Caco-2 (cell line): ENCODE measurements around the gene ADRA1B. TPM values are rescaled to one million over a fixed set of nuclear protein-coding genes. Genes with fewer than 3 reads are reported as not detected.

Source experiments
- BruUV-seq: library from RNA; stranded (reverse); fragments of 400-500 nt; replicated peaks from 2 replicates; lab custom pipeline; 2021; lab: Mats Ljungman, UMichigan
- CTCF ChIA-PET: fragments of 300-600 bp; sonication (Branson Sonifier 250); formaldehyde crosslinking; loops from one replicate; lab custom pipeline; 2022; ENCODE audit warnings: antibody characterized with exemption; lab: Charles Lee
- POLR2A ChIA-PET: fragments of 300-600 bp; sonication (Branson Sonifier 250); formaldehyde crosslinking; loops from one replicate; lab custom pipeline; 2022; ENCODE audit warnings: antibody characterized with exemption; lab: Charles Lee
- DNase-seq, 2 experiments: peaks; one replicate each; pipeline versions ENCODE4 v3.0.0 to v3.0.0-alpha.2; 2020 to 2022
- H3K27me3 ChIP-seq: replicated peaks from 2 replicates; pipeline ENCODE4 v1.6.0; 2011; ENCODE audit warnings: low read length; ENCODE audit not compliant: control insufficient read depth, insufficient read depth
- H3K36me3 ChIP-seq: 2 replicates; pipeline ENCODE4 v1.5.1; 2011; ENCODE audit warnings: low read length; ENCODE audit not compliant: control insufficient read depth, insufficient read depth
- H3K4me1 ChIP-seq: fragments of 250-450 bp; sonication (Bioruptor Pico); 2 replicates; pipeline ENCODE4 v1.5.1; 2020; ENCODE audit warnings: mild to moderate bottlenecking
- H3K4me3 ChIP-seq: 2 replicates; pipeline ENCODE4 v1.5.1; 2011; ENCODE audit warnings: low read depth, mild to moderate bottlenecking, control low read depth, low read length
- H3K9me3 ChIP-seq: fragments of 250-450 bp; sonication (Bioruptor Pico); 2 replicates; pipeline ENCODE4 v1.5.1; 2020; ENCODE audit warnings: mild to moderate bottlenecking, moderate library complexity
- H3K27ac Mint-ChIP-seq: one replicate; pipeline ENCODE4 v1.8.0; 2022; ENCODE audit warnings: mixed read lengths; ENCODE audit not compliant: unreplicated experiment
- H3K27me3 Mint-ChIP-seq: one replicate; pipeline ENCODE4 v1.8.0; 2022; ENCODE audit warnings: mixed read lengths; ENCODE audit not compliant: insufficient read depth, unreplicated experiment
- H3K36me3 Mint-ChIP-seq: one replicate; pipeline ENCODE4 v1.8.0; 2022; ENCODE audit warnings: mild to moderate bottlenecking, mixed read lengths; ENCODE audit not compliant: insufficient read depth, unreplicated experiment
- H3K4me1 Mint-ChIP-seq: one replicate; pipeline ENCODE4 v1.8.0; 2022; ENCODE audit warnings: low read depth, mixed read lengths; ENCODE audit not compliant: unreplicated experiment
- H3K4me3 Mint-ChIP-seq: one replicate; pipeline ENCODE4 v1.8.0; 2022; ENCODE audit warnings: mild to moderate bottlenecking, moderate library complexity, mixed read lengths; ENCODE audit not compliant: unreplicated experiment
- H3K9me3 Mint-ChIP-seq: one replicate; pipeline ENCODE4 v1.8.0; 2022; ENCODE audit warnings: mixed read lengths; ENCODE audit not compliant: unreplicated experiment
- intact Hi-C: fragments of 100-400 bp; cut with micrococcal nuclease; formaldehyde crosslinking; loops from one replicate; pipeline ENCODE4 v1.10.0; 2022; ENCODE audit not compliant: unreplicated experiment
- total RNA-seq: library from RNA; stranded (reverse); gene quantifications from 2 replicates; pipeline ENCODE4 v1.2.3, GENCODE V29; 2022
- TF ChIP-seq, protein P1 (sequence below), 2 experiments: fragments of 200-600 bp in 1 of 2; IDR thresholded peaks; 1 replicate in 1 of 2; 2 replicates in 1 of 2; pipeline versions ENCODE4 v1.5.1 to v1.8.0; 2011 to 2022; ENCODE audit warnings: antibody characterized with exemption in 1 of 2, control low read depth in 1 of 2, inconsistent platforms in 1 of 2, low read depth in 1 of 2, low read length in 1 of 2, mild to moderate bottlenecking in 1 of 2, moderate library complexity in 1 of 2; ENCODE audit not compliant: insufficient read depth in 1 of 2, severe bottlenecking in 1 of 2, unreplicated experiment in 1 of 2

ADRA1B gene
- total RNA-seq, 1 experiment from 2014 or later = not detected

DNA sequence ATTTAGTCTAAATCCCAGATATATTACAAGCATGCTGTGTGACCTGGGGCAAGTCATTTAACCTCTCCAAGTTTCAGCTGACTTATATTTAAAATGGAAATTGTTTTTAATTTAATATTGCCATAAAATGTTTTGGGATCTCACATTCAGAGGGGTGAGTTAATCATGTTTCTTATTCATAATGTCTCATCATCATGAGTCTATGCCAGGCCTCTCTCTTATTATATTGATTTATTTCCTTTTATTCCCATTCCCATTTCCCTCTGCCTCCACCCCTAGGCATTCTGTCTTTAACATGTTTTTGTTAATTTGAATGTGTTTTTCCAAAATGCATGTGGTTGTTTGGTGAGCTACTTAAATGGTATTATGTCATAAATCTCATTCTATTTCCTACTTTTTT is 53.7 kb downstream of the ADRA1B start:
- Mint-ChIP-seq H3K36me3 (no peaks in the 10 kb centered on the region), H3K4me3 (no peak overlapping the region), H3K9me3 (no peaks in the 10 kb centered on the region), H3K27ac (no peak overlapping the region), H3K4me1 (no peaks in the 10 kb centered on the region), H3K27me3 (peaks cover 37% of the 10 kb centered on the region)
- no peak for DNase-seq
- no peaks in the 10 kb centered on the region for H3K9me3 ChIP-seq
- no peaks in the 10 kb centered on the region; the same call in 1 of the 2 replicates for H3K27me3 ChIP-seq
- BruUV-seq = no TSS peak
- TF ChIP-seq, protein P1, sequence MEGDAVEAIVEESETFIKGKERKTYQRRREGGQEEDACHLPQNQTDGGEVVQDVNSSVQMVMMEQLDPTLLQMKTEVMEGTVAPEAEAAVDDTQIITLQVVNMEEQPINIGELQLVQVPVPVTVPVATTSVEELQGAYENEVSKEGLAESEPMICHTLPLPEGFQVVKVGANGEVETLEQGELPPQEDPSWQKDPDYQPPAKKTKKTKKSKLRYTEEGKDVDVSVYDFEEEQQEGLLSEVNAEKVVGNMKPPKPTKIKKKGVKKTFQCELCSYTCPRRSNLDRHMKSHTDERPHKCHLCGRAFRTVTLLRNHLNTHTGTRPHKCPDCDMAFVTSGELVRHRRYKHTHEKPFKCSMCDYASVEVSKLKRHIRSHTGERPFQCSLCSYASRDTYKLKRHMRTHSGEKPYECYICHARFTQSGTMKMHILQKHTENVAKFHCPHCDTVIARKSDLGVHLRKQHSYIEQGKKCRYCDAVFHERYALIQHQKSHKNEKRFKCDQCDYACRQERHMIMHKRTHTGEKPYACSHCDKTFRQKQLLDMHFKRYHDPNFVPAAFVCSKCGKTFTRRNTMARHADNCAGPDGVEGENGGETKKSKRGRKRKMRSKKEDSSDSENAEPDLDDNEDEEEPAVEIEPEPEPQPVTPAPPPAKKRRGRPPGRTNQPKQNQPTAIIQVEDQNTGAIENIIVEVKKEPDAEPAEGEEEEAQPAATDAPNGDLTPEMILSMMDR (IDR thresholded peaks at IDR 0.05; ENCODE audit: insufficient read depth in 1 of 2, low read depth in 1 of 2, low read length in 1 of 2, severe bottlenecking in 1 of 2, unreplicated experiment in 1 of 2) = no peak
- ChIA-PET POLR2A (no interaction called here), CTCF (no interaction called here)
- H3K4me3 ChIP-seq = no peak overlapping the region
- no peaks in the 10 kb centered on the region for H3K36me3 ChIP-seq
- peaks cover 8% of the 10 kb centered on the region; the same call in 1 of the 2 replicates for H3K4me1 ChIP-seq
- intact Hi-C loops = no loop called here

DNA sequence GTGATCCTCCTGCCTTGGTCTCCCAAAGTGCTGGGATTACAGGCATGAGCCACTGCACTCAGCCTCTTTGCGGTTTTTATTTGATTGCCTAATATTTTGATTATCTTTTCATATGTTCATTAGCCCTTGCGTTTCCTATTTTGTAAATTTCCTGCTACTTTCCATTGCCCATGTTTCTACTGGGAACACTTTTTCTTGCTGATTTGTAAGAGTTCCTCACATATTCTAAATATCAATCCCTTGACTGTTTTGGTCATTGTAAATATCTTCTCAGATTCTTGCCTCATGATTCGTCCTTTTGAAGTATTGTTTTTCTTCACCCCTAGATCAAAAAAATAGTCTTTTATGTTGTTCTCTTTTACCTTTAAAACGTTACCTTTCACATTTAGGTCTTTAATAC is 54.8 kb downstream of the ADRA1B start:
- Histone ChIP-seq H3K36me3 (no peaks in the 10 kb centered on the region), H3K9me3 (no peaks in the 10 kb centered on the region), H3K27me3 (no peaks in the 10 kb centered on the region), H3K4me1 (peaks cover 8% of the 10 kb centered on the region; the same call in 1 of the 2 replicates), H3K4me3 (no peak overlapping the region)
- Mint-ChIP-seq H3K4me3 (peak overlapping the region; percentile 50), H3K4me1 (no peaks in the 10 kb centered on the region), H3K27ac (no peak overlapping the region), H3K36me3 (no peaks in the 10 kb centered on the region), H3K9me3 (no peaks in the 10 kb centered on the region), H3K27me3 (peaks cover 37% of the 10 kb centered on the region)
- CTCF ChIA-PET = no interaction called here
- intact Hi-C loops = no loop called here
- POLR2A ChIA-PET = no interaction called here
- TF ChIP-seq, protein P1 (IDR thresholded peaks at IDR 0.05; ENCODE audit: insufficient read depth in 1 of 2, low read depth in 1 of 2, low read length in 1 of 2, severe bottlenecking in 1 of 2, unreplicated experiment in 1 of 2) = no peak
- no peak for DNase-seq
- BruUV-seq = no TSS peak

DNA sequence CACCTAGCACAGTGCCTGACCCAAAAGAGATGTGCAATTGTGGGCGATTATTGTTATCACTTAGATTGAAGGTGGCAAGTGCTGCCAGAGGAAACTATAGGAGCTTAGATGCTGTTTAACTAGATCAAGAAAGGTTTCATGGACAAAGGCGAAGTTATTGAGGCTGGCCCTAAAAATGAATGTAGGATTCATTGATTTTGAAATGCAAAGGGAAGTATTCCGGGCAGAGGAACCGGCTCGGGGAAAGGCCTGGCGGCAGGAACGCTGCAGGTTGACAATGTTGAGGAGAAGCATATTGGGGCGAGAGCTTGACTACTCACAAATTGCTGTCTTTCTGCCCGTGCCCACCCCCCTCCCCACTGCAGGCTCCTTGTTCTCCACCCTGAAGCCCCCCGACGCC is 55.2 kb downstream of the ADRA1B start:
- Mint-ChIP-seq H3K27me3 (peaks cover 38% of the 10 kb centered on the region), H3K9me3 (no peaks in the 10 kb centered on the region), H3K27ac (no peak overlapping the region), H3K36me3 (no peaks in the 10 kb centered on the region), H3K4me1 (no peaks in the 10 kb centered on the region), H3K4me3 (peak overlapping the region; percentile 50)
- TF ChIP-seq, protein P1 (IDR thresholded peaks at IDR 0.05; ENCODE audit: insufficient read depth in 1 of 2, low read depth in 1 of 2, low read length in 1 of 2, severe bottlenecking in 1 of 2, unreplicated experiment in 1 of 2) = no peak
- CTCF ChIA-PET = no interaction called here
- H3K4me1 ChIP-seq = peaks cover 8% of the 10 kb centered on the region; the same call in 1 of the 2 replicates
- no TSS peak for BruUV-seq
- no peaks in the 10 kb centered on the region for H3K9me3 ChIP-seq
- intact Hi-C loops = no loop called here
- H3K4me3 ChIP-seq = no peak overlapping the region
- DNase-seq = no peak
- H3K36me3 ChIP-seq = no peaks in the 10 kb centered on the region
- no peaks in the 10 kb centered on the region for H3K27me3 ChIP-seq
- POLR2A ChIA-PET = no interaction called here
